Upper lobe of left lung (tissue), 4 donors: Measurements from ENCODE around the gene OR7A5.

Experiments used
- CTCF ChIP-seq, 6 experiments: fragments of 450-650 bp in 4 of 6; fragments of 200-600 bp in 2 of 6; sonication (generic) in 2 of 6; IDR thresholded peaks; one replicate each; pipeline ENCODE4 v1.5.1; 2016 to 2019; ENCODE audit warnings: antibody characterized with exemption in 6 of 6
- EP300 ChIP-seq, 4 donors: sonication (generic); formaldehyde crosslinking; IDR thresholded peaks; one replicate each; pipeline ENCODE4 v1.5.1; 2017; ENCODE audit warnings: antibody characterized with exemption in 4 of 4, control low read depth in 2 of 4
- POLR2A ChIP-seq, 4 donors: fragments of 450-650 bp; IDR thresholded peaks; one replicate each; pipeline ENCODE4 v1.5.1; 2016 to 2017; ENCODE audit warnings: antibody characterized with exemption in 4 of 4, mild to moderate bottlenecking in 2 of 4

- TF ChIP-seq CTCF (IDR thresholded peaks at IDR 0.05) (no peak), POLR2A (IDR thresholded peaks at IDR 0.05) (no peak), EP300 (IDR thresholded peaks at IDR 0.05) (no peak)
Observed at GRCh38 chr19:14821937-14822336, 13.0 kb downstream of the OR7A5 start.
